Suprapubic skin (tissue), 4 donors: Measurements from ENCODE around the gene AUTS2. TPM values are rescaled to one million over a fixed set of nuclear protein-coding genes. Genes with fewer than 3 reads are reported as not detected.

Source experiments
- DNase-seq, 2 donors: peaks; one replicate each; pipeline ENCODE4 v3.0.0-alpha.2; 2019; ENCODE audit warnings: low spot score in 2 of 2
- H3K27ac ChIP-seq: fragments of 200-600 bp; sonication (generic); one replicate; pipeline ENCODE4 v1.5.1; 2019
- H3K27me3 ChIP-seq: fragments of 200-600 bp; sonication (generic); one replicate; pipeline ENCODE4 v1.5.1; 2019
- H3K36me3 ChIP-seq: fragments of 200-600 bp; sonication (generic); one replicate; pipeline ENCODE4 v1.5.1; 2019
- H3K4me1 ChIP-seq: fragments of 200-600 bp; sonication (generic); one replicate; pipeline ENCODE4 v1.5.1; 2019
- H3K4me3 ChIP-seq: fragments of 200-600 bp; sonication (generic); one replicate; pipeline ENCODE4 v1.5.1; 2019; ENCODE audit warnings: mild to moderate bottlenecking
- H3K9me3 ChIP-seq: fragments of 200-600 bp; sonication (generic); one replicate; pipeline ENCODE4 v1.5.1; 2019
- CTCF ChIP-seq, 2 donors: fragments of 200-600 bp in 1 of 2; fragments of 450-650 bp in 1 of 2; sonication (generic) in 1 of 2; IDR thresholded peaks; one replicate each; pipeline ENCODE4 v1.5.1; 2016 to 2019; ENCODE audit warnings: antibody characterized with exemption in 2 of 2, mild to moderate bottlenecking in 1 of 2, moderate library complexity in 1 of 2
- EP300 ChIP-seq: sonication (generic); formaldehyde crosslinking; IDR thresholded peaks from one replicate; pipeline ENCODE4 v1.6.1; 2017; ENCODE audit warnings: antibody characterized with exemption
- POLR2A ChIP-seq, 2 donors: fragments of 450-650 bp; IDR thresholded peaks; one replicate each; pipeline ENCODE4 v1.6.1; 2017; ENCODE audit warnings: antibody characterized with exemption in 2 of 2, mild to moderate bottlenecking in 2 of 2, moderate library complexity in 2 of 2
- POLR2AphosphoS5 ChIP-seq, 3 donors: sonication (generic); formaldehyde crosslinking; IDR thresholded peaks; one replicate each; pipeline ENCODE4 v1.6.1; 2017; ENCODE audit warnings: antibody characterized with exemption in 3 of 3
- WGBS: methylation state at CpG from one replicate; pipeline ENCODE4 v1.1.5; 2018; 5-methylcytosine and 5-hydroxymethylcytosine counted together
- total RNA-seq, 4 donors: library from RNA; depleted of rRNA; stranded (reverse); fragments of >200 nt; gene quantifications; one replicate each; pipeline ENCODE4 v1.1.0, GENCODE V29; 2016

Gene AUTS2
- total RNA-seq, 4 donors from 2014 or later, result 31.0 to 102 (median 56.4) TPM

DNA sequence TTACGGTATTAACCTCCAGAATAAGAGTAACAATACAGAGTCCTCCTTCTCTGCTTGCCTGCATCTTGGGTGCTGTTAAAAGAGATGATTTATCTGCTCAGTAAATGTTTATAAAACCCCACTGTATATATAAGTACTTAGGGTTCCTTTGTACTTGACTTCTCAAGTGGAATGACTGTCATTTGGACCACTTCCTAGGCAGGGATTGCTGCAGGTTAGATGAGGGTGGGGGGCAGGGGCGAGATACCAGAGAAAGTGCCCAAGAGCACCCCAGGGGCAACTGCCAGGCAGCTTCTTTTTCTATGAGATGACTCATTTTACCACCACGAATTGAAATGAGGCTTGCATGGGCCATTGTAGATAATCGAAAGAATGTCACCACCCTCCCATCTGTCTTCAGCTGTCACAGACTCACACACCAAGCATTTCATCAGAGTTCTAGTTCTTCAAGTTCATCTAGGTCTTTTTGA lies 1111.8 kb downstream of the AUTS2 start:
- Histone ChIP-seq H3K27me3 (no peaks in the 10 kb centered on the region), H3K4me3 (no peak overlapping the region), H3K27ac (peak overlapping the region; percentile 38), H3K9me3 (no peaks in the 10 kb centered on the region), H3K36me3 (no peaks in the 10 kb centered on the region), H3K4me1 (peaks cover 46% of the 10 kb centered on the region)
- no peak for TF ChIP-seq POLR2AphosphoS5 (IDR thresholded peaks at IDR 0.05)
- TF ChIP-seq POLR2A (IDR thresholded peaks at IDR 0.05), result no peak
- no peak for TF ChIP-seq EP300
- TF ChIP-seq CTCF (IDR thresholded peaks at IDR 0.05), result no peak
- WGBS, result 34% methylated on average over 4 of the region's 4 CpGs
- no peak for DNase-seq

GRCh38 chr7:70710651-70711050 lies 1112.4 kb downstream of the AUTS2 start:
- Histone ChIP-seq H3K27ac (peak overlapping the region; percentile 63), H3K36me3 (no peaks in the 10 kb centered on the region), H3K9me3 (no peaks in the 10 kb centered on the region), H3K4me3 (no peak overlapping the region), H3K4me1 (peaks cover 48% of the 10 kb centered on the region), H3K27me3 (no peaks in the 10 kb centered on the region)
- DNase-seq, result no peak
- WGBS, result 65% methylated on average over 3 of the region's 3 CpGs
- TF ChIP-seq EP300 (no peak), POLR2AphosphoS5 (IDR thresholded peaks at IDR 0.05) (no peak), POLR2A (IDR thresholded peaks at IDR 0.05) (no peak), CTCF (IDR thresholded peaks at IDR 0.05) (no peak)

GRCh38 chr7:70711452-70711851 lies 1113.2 kb downstream of the AUTS2 start:
- peaks cover 52% of the 10 kb centered on the region for H3K4me1 ChIP-seq
- peak overlapping the region; percentile 63 for H3K27ac ChIP-seq
- H3K36me3 ChIP-seq, result no peaks in the 10 kb centered on the region
- no peaks in the 10 kb centered on the region for H3K9me3 ChIP-seq
- no peak for DNase-seq
- 73% methylated on average over 11 of the region's 11 CpGs for WGBS
- H3K27me3 ChIP-seq, result no peaks in the 10 kb centered on the region
- TF ChIP-seq CTCF (IDR thresholded peaks at IDR 0.05) (no peak), EP300 (no peak), POLR2A (IDR thresholded peaks at IDR 0.05) (no peak), POLR2AphosphoS5 (IDR thresholded peaks at IDR 0.05) (no peak)
- H3K4me3 ChIP-seq, result no peak overlapping the region

DNA sequence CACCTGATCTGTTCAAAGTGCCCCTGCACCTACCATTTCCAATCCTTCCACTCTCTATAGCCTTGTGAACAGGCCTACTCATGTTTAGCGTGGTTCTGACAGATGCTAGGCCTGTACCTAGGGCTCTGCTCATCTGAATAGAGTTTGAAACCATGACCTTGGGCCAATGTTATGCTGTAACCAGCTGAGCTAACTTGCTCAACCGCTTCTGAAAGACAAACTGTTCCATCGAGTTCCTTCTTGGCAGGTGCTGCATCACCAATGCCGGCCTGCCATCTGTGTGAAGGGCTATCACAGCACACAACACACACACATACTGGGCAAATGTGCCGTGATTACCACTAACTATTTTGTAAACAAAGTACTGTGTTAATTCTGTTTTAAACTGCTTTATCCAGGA lies 1114.7 kb downstream of the AUTS2 start:
- H3K4me1 ChIP-seq, result peaks cover 66% of the 10 kb centered on the region
- no peak for DNase-seq
- peak in 1 of 3 donors; percentile 59 for TF ChIP-seq POLR2AphosphoS5 (IDR thresholded peaks at IDR 0.05)
- no peak for TF ChIP-seq CTCF (IDR thresholded peaks at IDR 0.05)
- TF ChIP-seq EP300, result no peak
- no peak for TF ChIP-seq POLR2A (IDR thresholded peaks at IDR 0.05)
- no peaks in the 10 kb centered on the region for H3K36me3 ChIP-seq
- H3K4me3 ChIP-seq, result no peak overlapping the region
- H3K27me3 ChIP-seq, result no peaks in the 10 kb centered on the region
- H3K27ac ChIP-seq, result peak overlapping the region; percentile 38
- H3K9me3 ChIP-seq, result no peaks in the 10 kb centered on the region
- WGBS, result 60% methylated on average over 5 of the region's 5 CpGs

DNA sequence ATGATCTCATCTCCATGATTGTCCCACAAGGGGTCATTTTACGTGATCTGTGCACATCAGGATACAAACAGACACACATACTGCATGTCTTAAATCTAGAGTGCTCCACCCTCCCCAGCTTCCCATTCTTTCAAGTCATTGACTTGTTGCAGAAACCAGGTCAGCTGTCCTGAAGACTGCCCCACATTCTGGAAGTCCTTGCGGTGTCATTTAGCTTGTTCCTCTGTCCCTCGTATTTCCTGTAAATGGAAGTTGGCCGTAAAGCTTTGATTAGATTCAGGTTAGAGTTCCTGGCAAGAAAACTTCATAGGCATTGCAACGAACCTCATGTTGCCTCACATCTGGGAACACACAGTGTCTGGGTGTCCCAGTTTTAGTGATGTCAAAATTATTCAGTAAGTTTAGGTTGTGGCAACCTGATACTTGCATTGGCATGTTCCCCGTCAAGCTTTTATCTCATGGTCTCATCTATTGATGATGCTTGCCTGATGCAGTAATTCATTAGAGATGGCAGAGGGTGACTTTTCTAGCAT lies 1116.3 kb downstream of the AUTS2 start:
- TF ChIP-seq EP300 (no peak), CTCF (IDR thresholded peaks at IDR 0.05) (no peak), POLR2A (IDR thresholded peaks at IDR 0.05) (no peak), POLR2AphosphoS5 (IDR thresholded peaks at IDR 0.05) (no peak)
- Histone ChIP-seq H3K27me3 (no peaks in the 10 kb centered on the region), H3K4me3 (no peak overlapping the region), H3K27ac (peak overlapping the region; percentile 29), H3K4me1 (peaks cover 62% of the 10 kb centered on the region), H3K9me3 (no peaks in the 10 kb centered on the region), H3K36me3 (no peaks in the 10 kb centered on the region)
- 70% methylated on average over 6 of the region's 6 CpGs for WGBS
- DNase-seq, result no peak
